Endothelial cell of umbilical vein (primary cell): ENCODE data around the gene CHCHD4. TPM values are rescaled to one million over a fixed set of nuclear protein-coding genes. Genes with fewer than 3 reads are reported as not detected.

Experiments
- BruUV-seq: library from RNA; stranded (reverse); fragments of 400-500 nt; replicated peaks from 2 replicates; lab custom pipeline; 2021; lab: Mats Ljungman, UMichigan
- CTCF ChIA-PET: fragments of 300-600, 350-600 bp; sonication (Branson Sonifier 250); formaldehyde crosslinking; loops from one replicate; lab custom pipeline; 2021; ENCODE audit warnings: antibody characterized with exemption, inconsistent platforms; lab: Charles Lee
- POLR2A ChIA-PET: fragments of 300-600, 350-600 bp; sonication (Branson Sonifier 250); formaldehyde crosslinking; loops from one replicate; lab custom pipeline; 2021; ENCODE audit warnings: antibody characterized with exemption, inconsistent platforms; lab: Charles Lee
- DNase-seq: peaks from one replicate; pipeline ENCODE4 v3.0.0-alpha.2; 2011; ENCODE audit warnings: low read depth, low spot score
- FAIRE-seq: peaks from 2 replicates; lab custom pipeline; 2011; peaks lifted over from hg19 to GRCh38; lab: Jason Lieb, UNC
- H2AFZ ChIP-seq: 2 replicates; pipeline ENCODE4 v1.6.0; 2012; ENCODE audit warnings: low read depth, low read length, control low read depth, inconsistent platforms
- H3K27ac ChIP-seq: 2 replicates; pipeline ENCODE4 v1.5.1; 2011; ENCODE audit warnings: low read depth, mild to moderate bottlenecking, control low read depth, low read length, moderate library complexity; ENCODE audit not compliant: insufficient read depth
- H3K27me3 ChIP-seq, 2 experiments: 2 replicates each; pipeline versions ENCODE4 v1.6.0 to v1.6.1; 2011; ENCODE audit warnings: low read length in 2 of 2, mixed read lengths in 1 of 2; ENCODE audit not compliant: control insufficient read depth in 2 of 2, insufficient read depth in 2 of 2
- H3K36me3 ChIP-seq, 2 experiments: 2 replicates in 1 of 2; 3 replicates in 1 of 2; pipeline ENCODE4 v1.5.1; 2011; ENCODE audit warnings: low read length in 2 of 2, mild to moderate bottlenecking in 1 of 2, moderate library complexity in 1 of 2; ENCODE audit not compliant: control insufficient read depth in 2 of 2, insufficient read depth in 2 of 2; ENCODE audit errors: extremely low read depth in 1 of 2
- H3K4me1 ChIP-seq: 3 replicates; pipeline ENCODE4 v1.5.1; 2011; ENCODE audit warnings: mild to moderate bottlenecking, low read length; ENCODE audit not compliant: control insufficient read depth, insufficient read depth; ENCODE audit errors: extremely low read depth
- H3K4me2 ChIP-seq: 2 replicates; pipeline ENCODE4 v1.6.1; 2011; ENCODE audit warnings: low read length, control low read depth, mixed read lengths; ENCODE audit not compliant: insufficient read depth
- H3K4me3 ChIP-seq, 3 experiments: fragments of 200-600 bp in 1 of 3; sonication (generic), shearing (Covaris generic) in 1 of 3; replicated peaks in 1 of 3; 2 replicates each; pipeline ENCODE4 v1.5.1; 2011 to 2016; ENCODE audit warnings: control low read depth in 3 of 3, low read length in 3 of 3, mild to moderate bottlenecking in 2 of 3, inconsistent platforms in 1 of 3, low read depth in 1 of 3, moderate library complexity in 1 of 3; ENCODE audit not compliant: insufficient read depth in 1 of 3
- H3K79me2 ChIP-seq: 2 replicates; pipeline ENCODE4 v1.6.0; 2012; ENCODE audit warnings: low read length, inconsistent platforms; ENCODE audit not compliant: control insufficient read depth, insufficient read depth
- H3K9ac ChIP-seq: replicated peaks from 2 replicates; pipeline ENCODE3; 2011; ENCODE audit warnings: low read length, control low read depth; ENCODE audit not compliant: insufficient read depth; ENCODE audit errors: extremely low read depth
- H3K9me1 ChIP-seq: replicated peaks from 3 replicates; pipeline ENCODE4 v1.6.0; 2011; ENCODE audit warnings: mild to moderate bottlenecking, low read length; ENCODE audit not compliant: control insufficient read depth, insufficient read depth; ENCODE audit errors: extremely low read depth
- H3K9me3 ChIP-seq: replicated peaks from 2 replicates; pipeline ENCODE4 v1.5.1; 2012; ENCODE audit warnings: low read length, inconsistent platforms; ENCODE audit not compliant: control insufficient read depth, insufficient read depth
- H4K20me1 ChIP-seq: replicated peaks from 2 replicates; pipeline ENCODE3; 2011; ENCODE audit warnings: mild to moderate bottlenecking, low read length; ENCODE audit not compliant: control insufficient read depth, insufficient read depth; ENCODE audit errors: extremely low read depth
- CTCF ChIP-seq, 2 donors: IDR thresholded peaks; 1 replicate in 1 of 2; 2 replicates in 1 of 2; pipeline ENCODE4 v1.5.1; 2011; ENCODE audit warnings: low read length in 2 of 2, mild to moderate bottlenecking in 2 of 2, moderate library complexity in 2 of 2, control low read depth in 1 of 2, inconsistent platforms in 1 of 2, low read depth in 1 of 2; ENCODE audit not compliant: insufficient read depth in 1 of 2; ENCODE audit errors: extremely low read depth in 1 of 2
- EZH2 ChIP-seq: IDR thresholded peaks from 2 replicates; pipeline ENCODE4 v1.6.1; 2012; ENCODE audit warnings: borderline replicate concordance, low read depth, mild to moderate bottlenecking, moderate library complexity, low read length, inconsistent platforms; ENCODE audit not compliant: severe bottlenecking
- FOS ChIP-seq: IDR thresholded peaks from 2 replicates; pipeline ENCODE4 v1.6.1; 2011; ENCODE audit warnings: mild to moderate bottlenecking, low read length, moderate library complexity, borderline replicate concordance; ENCODE audit not compliant: insufficient read depth
- GATA2 ChIP-seq: IDR thresholded peaks from 2 replicates; pipeline ENCODE4 v1.7.0; 2011; ENCODE audit warnings: low read depth, mild to moderate bottlenecking, moderate library complexity, mixed read lengths, low read length; ENCODE audit not compliant: insufficient read length, insufficient read depth
- JUN ChIP-seq: IDR thresholded peaks from 2 replicates; pipeline ENCODE4 v1.6.1; 2011; ENCODE audit warnings: borderline replicate concordance, low read depth; ENCODE audit not compliant: insufficient read length, insufficient read depth
- MYC ChIP-seq: IDR thresholded peaks from one replicate; pipeline ENCODE4 v1.6.1; 2011; ENCODE audit warnings: mild to moderate bottlenecking, low read depth, low read length
- POLR2A ChIP-seq: IDR thresholded peaks from 2 replicates; pipeline ENCODE4 v1.6.1; 2012; ENCODE audit warnings: low read depth, mild to moderate bottlenecking, control low read depth, low read length
- POLR2AphosphoS5 ChIP-seq: IDR thresholded peaks from 2 replicates; pipeline ENCODE4 v1.6.1; 2012; ENCODE audit warnings: low read depth, mild to moderate bottlenecking, control low read depth, low read length, moderate library complexity; ENCODE audit not compliant: insufficient read depth
- dilution Hi-C: fragments of 300-500 bp; cut with MboI; formaldehyde crosslinking; loops from one replicate; pipeline ENCODE4 v1.15.0; 2019; ENCODE audit warnings: low sequenced_read_pairs; ENCODE audit not compliant: extremely low pct_ligation_motif_present
- intact Hi-C: fragments of 100-400 bp; cut with micrococcal nuclease; formaldehyde crosslinking; loops from one replicate; pipeline ENCODE4 v1.10.0; 2022
- polyA plus RNA-seq, 4 experiments: library from polyadenylated mRNA; depleted of rRNA in 3 of 4; stranded (reverse) in 3 of 4; unstranded in 1 of 4; fragments of >200 nt; gene quantifications; 2 replicates each; pipeline versions ENCODE4 v1.2.1 to v1.2.3, GENCODE V29; 2011 to 2012; ENCODE audit warnings: missing spikeins in 1 of 4
- total RNA-seq: library from RNA; stranded (reverse); gene quantifications from 2 replicates; pipeline ENCODE4 v1.2.3, GENCODE V29; 2021
- TF ChIP-seq, protein P1 (sequence below): IDR thresholded peaks from 2 replicates; pipeline ENCODE4 v1.6.1; 2011; ENCODE audit not compliant: insufficient read depth, insufficient read length

CHCHD4 gene
- total and polyA plus RNA-seq, 2 donors (not counting 3 experiments of a cell fraction or from before 2014, with no cell fraction given) = 8.5 to 13.6 TPM

DNA sequence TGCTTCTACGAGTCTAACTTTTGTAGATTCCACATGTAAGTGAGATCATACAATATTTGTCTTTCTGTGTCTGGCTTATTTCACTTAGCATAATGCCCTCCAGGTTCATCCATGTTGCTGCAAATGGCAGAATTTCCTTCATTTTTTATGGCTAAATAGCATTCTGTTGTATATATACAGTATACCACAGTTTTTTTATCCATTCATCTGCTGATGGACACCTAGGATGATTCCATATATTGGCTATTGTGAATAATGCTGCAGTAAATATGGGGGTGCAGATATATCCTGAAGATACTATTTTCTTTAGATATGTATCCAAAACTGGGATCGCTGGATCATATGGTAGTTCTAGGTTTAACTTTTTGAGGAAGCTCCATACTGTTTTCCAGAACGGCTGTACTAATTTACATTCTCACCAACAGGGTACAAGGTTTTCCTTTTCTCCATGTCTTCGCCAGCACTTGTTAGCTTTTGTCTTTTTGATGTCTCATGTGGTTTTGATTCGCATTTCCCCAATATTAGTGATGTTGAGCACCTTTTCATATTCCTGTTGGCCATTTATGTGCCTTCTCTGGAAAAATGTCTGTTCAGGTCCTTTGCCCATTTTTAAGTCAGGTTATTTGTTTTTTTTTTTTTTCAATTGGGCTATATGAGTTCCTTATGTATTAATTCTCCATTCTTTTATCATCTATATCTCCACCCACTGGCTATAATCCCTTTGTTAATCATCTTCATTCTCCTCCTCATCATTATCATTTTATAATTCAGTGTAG is 26.9 kb downstream of the CHCHD4 start:
- no peaks in the 10 kb centered on the region for H3K9me3 ChIP-seq
- no peak overlapping the region for H2AFZ ChIP-seq
- intact Hi-C loops = no loop called here
- H3K9ac ChIP-seq = no peak overlapping the region
- no peaks in the 10 kb centered on the region for H3K4me1 ChIP-seq
- no peaks in the 10 kb centered on the region for H3K36me3 ChIP-seq
- no peaks in the 10 kb centered on the region for H3K27me3 ChIP-seq
- no peaks in the 10 kb centered on the region for H3K9me1 ChIP-seq
- DNase-seq (no peak), FAIRE-seq (no peak)
- no peak overlapping the region for H3K4me3 ChIP-seq
- ChIA-PET POLR2A (no interaction called here), CTCF (no interaction called here)
- TF ChIP-seq, protein P1, sequence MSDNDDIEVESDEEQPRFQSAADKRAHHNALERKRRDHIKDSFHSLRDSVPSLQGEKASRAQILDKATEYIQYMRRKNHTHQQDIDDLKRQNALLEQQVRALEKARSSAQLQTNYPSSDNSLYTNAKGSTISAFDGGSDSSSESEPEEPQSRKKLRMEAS = no peak
- TF ChIP-seq GATA2 = no peak
- TF ChIP-seq FOS = no peak
- no peak for TF ChIP-seq JUN
- no peak for TF ChIP-seq CTCF (IDR thresholded peaks at IDR 0.05; ENCODE audit: extremely low read depth in 1 of 2, insufficient read depth in 1 of 2, low read depth in 1 of 2, low read length in 2 of 2)
- no peak for TF ChIP-seq POLR2AphosphoS5
- TF ChIP-seq POLR2A = no peak
- no peak for TF ChIP-seq EZH2
- no peak for TF ChIP-seq MYC
- dilution Hi-C loops = no loop called here
- no peak overlapping the region for H3K4me2 ChIP-seq
- no peak overlapping the region for H3K27ac ChIP-seq
- no peaks in the 10 kb centered on the region for H3K79me2 ChIP-seq
- BruUV-seq = no TSS peak
- H4K20me1 ChIP-seq = no peaks in the 10 kb centered on the region
